Suprapubic skin (tissue), 4 donors: ENCODE data around the gene TNS1. TPM values are rescaled to one million over a fixed set of nuclear protein-coding genes. Genes with fewer than 3 reads are reported as not detected.
"Not testable (repeated sequence)": the region's sequence is repeated elsewhere in the genome, so short reads cannot be mapped to it uniquely, and the experiment has no call there.

ENCODE experiments used
- DNase-seq, 2 donors: peaks; one replicate each; pipeline ENCODE4 v3.0.0-alpha.2; 2019; ENCODE audit warnings: low spot score in 2 of 2
- H3K27ac ChIP-seq: fragments of 200-600 bp; sonication (generic); one replicate; pipeline ENCODE4 v1.5.1; 2019
- H3K27me3 ChIP-seq: fragments of 200-600 bp; sonication (generic); one replicate; pipeline ENCODE4 v1.5.1; 2019
- H3K36me3 ChIP-seq: fragments of 200-600 bp; sonication (generic); one replicate; pipeline ENCODE4 v1.5.1; 2019
- H3K4me1 ChIP-seq: fragments of 200-600 bp; sonication (generic); one replicate; pipeline ENCODE4 v1.5.1; 2019
- H3K4me3 ChIP-seq: fragments of 200-600 bp; sonication (generic); one replicate; pipeline ENCODE4 v1.5.1; 2019; ENCODE audit warnings: mild to moderate bottlenecking
- H3K9me3 ChIP-seq: fragments of 200-600 bp; sonication (generic); one replicate; pipeline ENCODE4 v1.5.1; 2019
- CTCF ChIP-seq, 2 donors: fragments of 200-600 bp in 1 of 2; fragments of 450-650 bp in 1 of 2; sonication (generic) in 1 of 2; IDR thresholded peaks; one replicate each; pipeline ENCODE4 v1.5.1; 2016 to 2019; ENCODE audit warnings: antibody characterized with exemption in 2 of 2, mild to moderate bottlenecking in 1 of 2, moderate library complexity in 1 of 2
- EP300 ChIP-seq: sonication (generic); formaldehyde crosslinking; IDR thresholded peaks from one replicate; pipeline ENCODE4 v1.6.1; 2017; ENCODE audit warnings: antibody characterized with exemption
- POLR2A ChIP-seq, 2 donors: fragments of 450-650 bp; IDR thresholded peaks; one replicate each; pipeline ENCODE4 v1.6.1; 2017; ENCODE audit warnings: antibody characterized with exemption in 2 of 2, mild to moderate bottlenecking in 2 of 2, moderate library complexity in 2 of 2
- POLR2AphosphoS5 ChIP-seq, 3 donors: sonication (generic); formaldehyde crosslinking; IDR thresholded peaks; one replicate each; pipeline ENCODE4 v1.6.1; 2017; ENCODE audit warnings: antibody characterized with exemption in 3 of 3
- WGBS: methylation state at CpG from one replicate; pipeline ENCODE4 v1.1.5; 2018; 5-methylcytosine and 5-hydroxymethylcytosine counted together
- total RNA-seq, 4 donors: library from RNA; depleted of rRNA; stranded (reverse); fragments of >200 nt; gene quantifications; one replicate each; pipeline ENCODE4 v1.1.0, GENCODE V29; 2016

TNS1 gene
- total RNA-seq, 4 donors from 2014 or later: 64.1 to 145 (median 99.5) TPM

GRCh38 chr2:218022131-218022850, 19.5 kb upstream of the TNS1 start:
- H3K4me3 ChIP-seq: no peak overlapping the region
- 95% methylated on average over 10 of the region's 10 CpGs for WGBS
- DNase-seq: peak; percentile 26 to 53
- H3K27ac ChIP-seq: no peak overlapping the region
- H3K36me3 ChIP-seq: no peaks in the 10 kb centered on the region
- peaks cover 49% of the 10 kb centered on the region for H3K4me1 ChIP-seq
- H3K9me3 ChIP-seq: no peaks in the 10 kb centered on the region
- H3K27me3 ChIP-seq: no peaks in the 10 kb centered on the region
- TF ChIP-seq POLR2A (IDR thresholded peaks at IDR 0.05) (no peak), CTCF (IDR thresholded peaks at IDR 0.05) (no peak), POLR2AphosphoS5 (IDR thresholded peaks at IDR 0.05) (no peak), EP300 (no peak)

GRCh38 chr2:218021536-218022071, 18.8 kb upstream of the TNS1 start:
- no peak overlapping the region for H3K27ac ChIP-seq
- H3K9me3 ChIP-seq: no peaks in the 10 kb centered on the region
- H3K36me3 ChIP-seq: no peaks in the 10 kb centered on the region
- no peaks in the 10 kb centered on the region for H3K27me3 ChIP-seq
- peaks cover 48% of the 10 kb centered on the region for H3K4me1 ChIP-seq
- 73% methylated on average over 5 of the region's 12 CpGs for WGBS
- no peak overlapping the region for H3K4me3 ChIP-seq
- peak; percentile 62 to 76 for DNase-seq
- TF ChIP-seq CTCF (IDR thresholded peaks at IDR 0.05) (no peak), POLR2A (IDR thresholded peaks at IDR 0.05) (no peak), EP300 (no peak), POLR2AphosphoS5 (IDR thresholded peaks at IDR 0.05) (no peak)

- Histone ChIP-seq H3K4me3 (no peak overlapping the region), H3K27ac (no peak overlapping the region), H3K9me3 (no peaks in the 10 kb centered on the region), H3K36me3 (no peaks in the 10 kb centered on the region), H3K27me3 (no peaks in the 10 kb centered on the region), H3K4me1 (peaks cover 43% of the 10 kb centered on the region)
- TF ChIP-seq EP300 (no peak), POLR2A (IDR thresholded peaks at IDR 0.05) (no peak), CTCF (IDR thresholded peaks at IDR 0.05) (no peak), POLR2AphosphoS5 (IDR thresholded peaks at IDR 0.05) (no peak)
- 85% methylated on average over 4 of the region's 6 CpGs for WGBS
- peak; percentile 43 to 53 for DNase-seq
These were observed 18.3 kb upstream of the TNS1 start for GRCh38 chr2:218020966-218021535.

GRCh38 chr2:218020281-218020680, 17.5 kb upstream of the TNS1 start:
- Histone ChIP-seq H3K27me3 (no peaks in the 10 kb centered on the region), H3K4me1 (peaks cover 44% of the 10 kb centered on the region), H3K9me3 (no peaks in the 10 kb centered on the region), H3K4me3 (no peak overlapping the region), H3K36me3 (no peaks in the 10 kb centered on the region), H3K27ac (no peak overlapping the region)
- WGBS: 90% methylated on average over 5 of the region's 5 CpGs
- peak; percentile 48 to 58 for DNase-seq
- TF ChIP-seq POLR2A (IDR thresholded peaks at IDR 0.05): no peak
- TF ChIP-seq EP300: no peak
- TF ChIP-seq CTCF (IDR thresholded peaks at IDR 0.05): no peak
- no peak for TF ChIP-seq POLR2AphosphoS5 (IDR thresholded peaks at IDR 0.05)

GRCh38 chr2:218019411-218020060, 16.7 kb upstream of the TNS1 start:
- Histone ChIP-seq H3K4me1 (peaks cover 40% of the 10 kb centered on the region), H3K27ac (no peak overlapping the region), H3K9me3 (no peaks in the 10 kb centered on the region), H3K4me3 (no peak overlapping the region), H3K36me3 (no peaks in the 10 kb centered on the region), H3K27me3 (no peaks in the 10 kb centered on the region)
- WGBS: 82% methylated on average over 7 of the region's 7 CpGs
- no peak for TF ChIP-seq POLR2AphosphoS5 (IDR thresholded peaks at IDR 0.05)
- TF ChIP-seq POLR2A (IDR thresholded peaks at IDR 0.05): no peak
- DNase-seq: peak; percentile 41 to 52

GRCh38 chr2:218018842-218019125, 16.0 kb upstream of the TNS1 start:
- DNase-seq, H3K27me3 ChIP-seq, H3K9me3 ChIP-seq, H3K36me3 ChIP-seq, H3K27ac ChIP-seq, H3K4me3 ChIP-seq: not testable (repeated sequence)
- WGBS: 93% methylated on average over 4 of the region's 4 CpGs
- H3K4me1 ChIP-seq: peaks cover 32% of the 10 kb centered on the region
